CD4-positive, alpha-beta T cell treated with Interleukin-1 beta for 1 hour (primary cell): ENCODE data around the gene LGI2.

Experiments
- DNase-seq, 2 donors: peaks; one replicate each; pipeline ENCODE4 v3.0.0-alpha.2; 2020 to 2022

The LGI2 gene

GRCh38 chr4:24992968-24993367 lies 37.8 kb downstream of the LGI2 start:
- DNase-seq: no peak

GRCh38 chr4:24991015-24991414 lies 39.7 kb downstream of the LGI2 start:
- no peak for DNase-seq

- no peak for DNase-seq
Observed at GRCh38 chr4:24989327-24989726, 41.4 kb downstream of the LGI2 start.

- DNase-seq: no peak
Observed at GRCh38 chr4:24988776-24989175, 42.0 kb downstream of the LGI2 start.

GRCh38 chr4:24984602-24985532 lies 45.9 kb downstream of the LGI2 start:
- no peak for DNase-seq

GRCh38 chr4:24980740-24981139 lies 50.0 kb downstream of the LGI2 start:
- no peak for DNase-seq

GRCh38 chr4:24980064-24980690 lies 50.6 kb downstream of the LGI2 start:
- DNase-seq: peak; percentile 56 to 57

- DNase-seq: peak in 1 of 2 donors; percentile 38
Observed at GRCh38 chr4:24979554-24979953, 51.2 kb downstream of the LGI2 start.

GRCh38 chr4:24978291-24979075 lies 52.3 kb downstream of the LGI2 start:
- no peak for DNase-seq

GRCh38 chr4:24975510-24975909 lies 55.2 kb downstream of the LGI2 start:
- DNase-seq: no peak

- DNase-seq: peak in 1 of 2 donors; percentile 20
Observed at GRCh38 chr4:24973747-24974601, 56.8 kb downstream of the LGI2 start.

- no peak for DNase-seq
Observed at GRCh38 chr4:24973404-24973746, 57.4 kb downstream of the LGI2 start.

GRCh38 chr4:24971192-24971591 lies 59.6 kb downstream of the LGI2 start:
- DNase-seq: no peak

GRCh38 chr4:24970635-24971034 lies 60.1 kb downstream of the LGI2 start:
- DNase-seq: no peak

GRCh38 chr4:24970191-24970590 lies 60.6 kb downstream of the LGI2 start:
- DNase-seq: no peak

GRCh38 chr4:24969486-24969885 lies 61.3 kb downstream of the LGI2 start:
- no peak for DNase-seq

GRCh38 chr4:24968992-24969391 lies 61.8 kb downstream of the LGI2 start:
- DNase-seq: no peak

GRCh38 chr4:24968278-24968677 lies 62.5 kb downstream of the LGI2 start:
- no peak for DNase-seq

- no peak for DNase-seq
Observed at GRCh38 chr4:24967346-24967745, 63.4 kb downstream of the LGI2 start.

- DNase-seq: no peak
Observed at GRCh38 chr4:24966076-24966475, 64.7 kb downstream of the LGI2 start.

- peak in 1 of 2 donors; percentile 12 for DNase-seq
Observed at GRCh38 chr4:24965627-24966026, 65.1 kb downstream of the LGI2 start.

GRCh38 chr4:24963277-24963676 lies 67.5 kb downstream of the LGI2 start:
- DNase-seq: no peak

- no peak for DNase-seq
Observed at GRCh38 chr4:24957886-24958285, 72.9 kb downstream of the LGI2 start.
